NCI-H510A treated with DMSO at 0.1 percent for 48 hours (cell line): ENCODE results near the gene ARHGEF25.
"Not testable (repeated sequence)": the region's sequence is repeated elsewhere in the genome, so short reads cannot be mapped to it uniquely, and the experiment has no call there.

ENCODE experiments used
- DNase-seq: peaks from one replicate; lab custom pipeline; 2025; lab: John Stamatoyannopoulos, UW

The ARHGEF25 gene

DNA sequence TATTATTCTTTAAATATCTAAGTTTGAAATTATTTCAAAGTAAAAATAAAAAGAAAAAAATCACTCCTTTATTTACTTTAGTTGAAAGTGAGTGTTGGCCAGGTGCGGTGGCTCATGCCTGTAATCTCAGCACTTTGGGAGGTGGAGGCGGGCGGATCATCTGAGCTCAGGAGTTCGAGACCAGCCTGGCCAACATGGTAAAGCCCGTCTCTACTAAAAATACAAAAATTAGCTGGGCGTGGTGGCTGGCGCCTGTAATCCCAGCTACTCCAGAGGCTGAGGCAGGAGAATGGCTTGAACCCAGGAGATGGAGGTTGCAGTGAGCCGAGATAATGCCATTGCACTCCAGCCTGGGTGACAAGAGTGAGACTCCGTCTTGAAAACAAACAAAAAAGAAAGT lies 25.5 kb downstream of the ARHGEF25 start:
- DNase-seq: not testable (repeated sequence)

DNA sequence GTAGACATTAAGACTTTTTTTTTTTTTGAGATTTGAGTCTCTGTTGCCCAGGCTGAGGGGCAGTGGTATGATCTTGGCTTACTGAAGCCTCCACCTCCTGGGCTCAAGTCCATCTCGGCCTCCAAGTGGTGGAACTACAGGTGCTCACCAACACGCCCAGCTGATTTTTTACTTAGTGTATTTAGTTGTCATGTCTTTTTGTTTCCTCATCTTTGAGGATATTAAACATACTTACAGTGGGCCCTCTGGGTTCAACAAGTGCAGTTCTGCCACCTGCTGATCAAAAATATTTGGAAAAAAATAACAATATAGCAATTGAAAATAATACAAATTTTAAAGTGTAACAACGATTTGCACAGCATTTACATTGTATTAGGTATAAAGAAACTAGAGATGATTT lies 26.1 kb downstream of the ARHGEF25 start:
- DNase-seq: no peak

DNA sequence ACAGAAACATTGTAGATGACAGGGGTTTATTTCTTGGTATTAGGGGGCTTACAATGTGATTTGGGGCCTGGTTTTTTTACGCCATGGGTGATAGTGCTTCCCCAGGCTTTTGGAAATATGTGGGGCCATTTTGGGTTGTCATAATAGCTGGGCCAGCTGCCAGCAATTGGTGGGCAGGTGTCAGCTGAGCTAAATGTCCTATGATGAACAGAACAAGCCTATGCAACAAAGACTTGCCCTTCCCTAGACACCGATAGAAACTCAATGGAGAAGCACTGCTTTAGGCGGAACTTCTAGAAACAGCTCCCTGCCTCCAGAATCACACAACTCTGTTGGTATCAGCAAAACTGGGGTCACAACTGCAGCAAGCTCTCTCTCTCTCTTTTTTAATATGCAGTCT lies 26.9 kb downstream of the ARHGEF25 start:
- DNase-seq: no peak

DNA sequence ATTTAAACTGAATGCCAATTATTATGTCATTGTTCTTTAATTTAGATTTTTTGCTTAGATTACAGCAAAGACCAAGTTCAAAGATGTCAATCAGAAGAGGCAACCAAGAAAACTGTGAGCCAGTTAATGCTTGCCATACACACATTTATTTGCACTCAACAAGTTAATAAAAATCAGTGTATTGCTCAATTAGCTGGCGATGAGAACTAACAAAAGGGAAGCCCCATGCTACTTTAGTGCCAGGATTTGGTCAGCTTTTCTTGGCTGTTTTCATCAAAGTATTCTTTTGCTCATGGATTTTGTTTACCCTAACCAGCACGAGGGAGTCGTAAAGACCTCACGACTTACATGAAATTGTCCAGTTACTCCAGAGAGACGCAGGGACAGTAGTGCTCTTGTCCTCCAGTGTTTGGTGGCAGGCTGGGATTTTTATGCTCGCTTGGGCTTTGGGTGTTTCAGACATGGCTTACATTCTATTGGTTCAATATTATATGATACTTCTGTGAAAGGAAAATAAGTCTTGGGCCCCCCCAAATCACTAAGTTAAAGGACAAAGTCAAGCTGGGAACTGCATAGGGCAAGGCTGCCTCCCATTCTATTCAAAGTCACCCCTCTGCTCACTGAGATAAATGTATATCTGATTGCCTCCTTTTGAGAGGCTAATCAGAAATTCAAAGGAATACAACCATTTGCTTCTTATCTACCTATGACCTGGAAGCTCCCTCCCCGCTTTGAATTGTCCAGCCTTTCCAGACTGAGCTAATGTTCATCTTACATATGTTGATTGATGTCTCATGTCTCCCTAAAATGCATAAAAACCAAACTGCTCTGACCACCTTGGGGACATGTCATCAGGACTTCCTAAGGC lies 29.2 kb downstream of the ARHGEF25 start:
- no peak for DNase-seq

DNA sequence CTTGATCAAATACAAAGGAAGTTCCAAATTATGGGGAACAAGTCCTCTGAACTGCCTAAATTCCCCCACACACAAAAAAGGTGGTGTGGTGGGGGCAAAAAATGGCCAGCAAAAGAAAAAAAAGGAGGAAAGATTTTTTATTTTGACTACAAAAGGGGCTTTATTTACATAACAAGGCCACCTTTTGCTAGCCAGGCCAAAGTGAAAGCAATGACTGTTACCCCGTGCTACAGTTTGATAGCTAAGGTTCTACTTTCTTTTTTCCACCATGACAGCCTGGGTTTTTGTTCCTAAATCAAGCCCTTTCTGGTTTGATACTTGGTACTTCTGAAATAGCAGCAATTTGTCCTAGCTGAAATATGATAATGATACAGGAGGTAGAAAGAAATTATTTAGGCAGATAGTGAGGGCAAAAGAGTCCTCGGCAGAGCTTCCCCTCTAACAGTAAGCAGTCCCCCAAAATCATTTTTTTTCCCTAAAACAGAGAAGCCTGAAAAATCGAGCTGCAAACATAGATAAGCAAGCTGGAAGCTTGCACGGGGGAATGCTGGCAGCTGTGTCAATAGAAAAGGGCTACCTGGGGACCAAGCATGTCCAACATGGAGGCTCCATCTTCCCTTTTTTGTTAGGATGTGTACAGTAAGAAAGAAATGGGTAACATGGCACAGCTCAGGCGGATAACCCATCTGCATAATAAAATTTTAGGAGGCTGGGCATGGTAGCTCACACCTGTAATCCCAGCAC lies 30.6 kb downstream of the ARHGEF25 start:
- no peak for DNase-seq

DNA sequence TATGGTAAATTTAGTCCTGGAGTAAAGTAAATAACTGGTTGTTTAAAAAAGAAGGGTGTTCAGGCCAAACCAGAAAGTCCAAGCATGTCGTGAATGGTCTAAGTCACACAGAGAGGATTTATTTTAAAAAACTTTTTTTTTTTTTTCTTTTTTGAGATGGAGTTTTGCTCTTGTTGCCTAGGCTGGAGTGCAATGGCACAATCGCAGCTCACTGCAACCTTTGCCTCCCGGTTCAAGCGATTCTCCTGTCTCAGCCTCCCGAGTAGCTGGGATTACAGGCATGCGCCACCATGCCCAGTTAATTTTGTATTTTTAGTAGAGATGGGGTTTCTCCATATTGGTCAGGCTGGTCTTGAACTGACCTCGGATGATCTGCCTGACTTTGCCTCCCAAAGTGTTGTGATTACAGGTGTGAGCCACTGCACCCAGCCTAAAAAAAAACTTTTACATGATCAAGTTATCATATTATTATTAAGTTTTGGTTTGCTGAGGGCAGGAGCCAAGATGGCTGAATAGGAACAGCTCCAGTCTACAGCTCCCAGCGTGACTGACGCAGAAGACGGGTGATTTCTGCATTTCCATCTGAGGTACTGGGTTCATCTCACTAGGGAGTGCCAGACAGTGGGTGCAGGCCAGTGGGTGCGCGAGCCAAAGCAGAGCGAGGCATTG lies 34.9 kb downstream of the ARHGEF25 start:
- not testable (repeated sequence) for DNase-seq

DNA sequence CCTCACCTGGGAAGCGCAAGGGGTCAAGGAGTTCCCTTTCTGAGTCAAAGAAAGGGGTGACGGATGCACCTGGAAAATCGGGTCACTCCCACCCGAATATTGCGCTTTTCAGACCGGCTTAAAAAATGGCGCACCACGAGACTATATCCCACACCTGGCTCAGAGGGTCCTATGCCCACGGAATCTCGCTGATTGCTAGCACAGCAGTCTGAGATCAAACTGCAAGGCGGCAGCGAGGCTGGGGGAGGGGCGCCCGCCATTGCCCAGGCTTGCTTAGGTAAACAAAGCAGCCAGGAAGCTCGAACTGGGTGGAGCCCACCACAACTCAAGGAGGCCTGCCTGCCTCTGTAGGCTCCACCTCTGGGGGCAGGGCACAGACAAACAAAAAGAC lies 35.4 kb downstream of the ARHGEF25 start:
- DNase-seq: not testable (repeated sequence)

DNA sequence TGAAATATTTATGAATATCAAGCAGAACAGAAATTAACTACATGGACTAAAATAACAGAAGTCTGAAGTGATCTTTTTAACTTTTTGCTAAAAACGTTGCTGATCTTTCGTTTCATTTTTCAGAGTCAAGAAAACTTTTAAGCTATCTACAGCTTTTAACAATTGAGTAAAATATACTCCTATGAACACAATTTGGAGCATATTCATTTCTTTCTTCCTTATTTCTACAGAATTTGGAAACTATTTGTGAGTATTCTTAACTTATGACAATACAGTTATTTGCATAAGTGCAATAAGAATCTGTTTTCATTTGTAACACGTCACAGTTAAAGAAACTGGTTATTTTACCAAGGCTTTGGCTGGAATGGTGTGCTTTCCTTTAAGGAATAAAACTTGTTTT lies 42.8 kb downstream of the ARHGEF25 start:
- no peak for DNase-seq

DNA sequence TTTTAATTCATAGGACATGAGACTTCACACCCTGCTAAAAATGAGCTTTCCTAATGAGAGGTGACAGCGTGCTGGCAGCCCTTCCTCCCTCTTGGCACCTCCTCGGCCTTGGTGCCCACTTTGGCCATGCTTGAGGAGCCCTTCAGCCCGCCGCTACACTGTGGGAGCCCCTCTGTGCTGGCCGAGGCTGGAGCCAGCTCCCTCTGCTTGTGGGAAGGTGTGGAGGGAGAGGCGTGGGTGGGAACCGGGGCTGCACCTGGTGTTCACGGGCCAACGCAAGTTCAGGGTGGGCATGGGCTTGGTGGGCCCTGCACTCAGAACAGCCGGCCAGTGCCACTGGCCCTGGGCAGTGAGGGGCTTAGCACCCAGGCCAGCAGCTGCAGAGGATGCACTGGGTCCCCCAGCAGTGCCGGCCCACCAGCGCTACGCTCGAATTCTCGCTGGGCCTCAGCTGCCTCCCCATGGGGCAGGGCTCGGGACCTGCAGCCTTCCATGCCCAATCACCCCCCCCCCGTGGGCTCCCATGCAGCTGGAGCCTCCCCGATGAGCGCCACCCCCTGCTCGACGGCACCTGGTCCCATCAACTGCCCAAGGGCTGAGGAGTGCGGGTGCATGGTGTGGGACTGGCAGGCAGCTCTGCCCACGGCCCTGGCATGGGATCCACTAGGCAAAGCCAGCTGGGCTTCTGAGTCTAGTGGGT lies 44.5 kb downstream of the ARHGEF25 start:
- no peak for DNase-seq

DNA sequence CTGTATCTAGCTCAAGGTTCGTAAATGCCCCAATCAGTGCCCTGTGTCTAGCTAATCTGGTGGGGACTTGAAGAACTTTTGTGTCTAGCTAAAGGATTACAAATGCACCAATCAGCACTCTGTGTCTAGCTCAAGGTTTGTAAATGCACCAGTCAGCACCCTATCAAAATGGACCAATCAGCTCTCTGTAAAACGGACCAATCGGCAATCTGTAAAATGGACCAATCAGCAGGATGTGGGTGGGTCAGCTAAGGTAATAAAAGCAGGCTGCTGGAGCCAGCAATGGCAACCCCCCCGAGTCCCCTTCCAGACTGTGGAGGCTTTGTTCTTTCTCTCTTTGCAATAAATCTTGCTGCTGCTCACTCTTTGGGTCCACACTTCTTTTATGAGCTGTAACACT lies 45.2 kb downstream of the ARHGEF25 start:
- not testable (repeated sequence) for DNase-seq

DNA sequence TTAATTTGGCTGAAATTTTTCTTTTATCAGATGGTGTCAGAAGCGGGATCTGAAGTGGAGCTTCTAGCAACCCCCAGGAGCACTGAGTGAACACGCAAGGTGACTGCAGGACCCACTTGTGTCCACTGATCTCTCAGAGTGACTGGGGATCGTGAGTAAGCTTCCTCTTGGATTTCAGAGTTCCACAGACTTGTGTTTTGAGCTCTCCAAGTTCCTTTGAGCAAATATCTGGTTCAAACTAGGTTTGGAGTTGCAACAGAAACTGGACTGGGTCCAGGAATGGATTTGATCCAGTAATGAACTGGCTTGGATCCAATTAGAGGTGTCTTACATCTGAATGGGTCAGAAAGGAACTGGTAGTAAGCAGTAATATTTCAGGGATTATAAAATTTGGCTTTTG lies 46.5 kb downstream of the ARHGEF25 start:
- no peak for DNase-seq

DNA sequence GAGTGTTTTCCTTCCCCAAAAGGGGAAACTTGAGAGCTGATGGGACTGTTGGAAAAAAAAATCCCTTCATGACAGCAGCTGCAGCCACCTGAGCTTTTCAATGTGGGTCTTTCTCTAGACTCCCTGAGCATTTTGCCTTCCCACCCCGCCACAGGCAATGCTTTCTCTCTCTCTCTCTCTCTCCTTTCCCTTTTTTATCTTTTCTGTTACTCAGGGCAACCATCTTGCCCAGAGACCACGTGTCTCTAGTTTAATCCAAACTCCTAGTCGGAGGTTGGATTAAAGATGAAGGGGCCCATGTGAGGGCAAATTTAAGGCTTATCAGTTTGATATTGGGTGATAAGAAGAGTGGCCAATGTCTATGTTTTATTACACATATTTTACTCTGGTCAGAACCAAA lies 47.7 kb downstream of the ARHGEF25 start:
- DNase-seq: no peak

DNA sequence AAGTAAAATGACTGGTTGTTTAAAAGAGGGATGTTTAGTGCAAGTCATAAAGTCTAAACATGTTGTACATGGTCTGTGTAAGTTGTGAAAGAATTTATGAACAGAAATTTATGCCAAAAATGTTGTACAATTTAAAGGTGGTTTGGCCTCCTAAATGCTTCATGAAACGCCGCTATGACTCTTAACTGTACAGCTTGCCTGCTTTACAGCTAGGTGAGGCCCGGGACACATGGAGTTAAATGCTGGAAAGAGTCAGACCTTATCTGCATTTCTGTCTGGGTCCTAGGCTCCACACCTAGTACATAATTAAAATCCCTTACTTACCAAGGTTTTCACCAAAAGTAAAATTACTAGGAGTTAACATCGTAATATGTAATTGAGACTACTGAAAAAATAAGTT lies 50.1 kb downstream of the ARHGEF25 start:
- DNase-seq: no peak

DNA sequence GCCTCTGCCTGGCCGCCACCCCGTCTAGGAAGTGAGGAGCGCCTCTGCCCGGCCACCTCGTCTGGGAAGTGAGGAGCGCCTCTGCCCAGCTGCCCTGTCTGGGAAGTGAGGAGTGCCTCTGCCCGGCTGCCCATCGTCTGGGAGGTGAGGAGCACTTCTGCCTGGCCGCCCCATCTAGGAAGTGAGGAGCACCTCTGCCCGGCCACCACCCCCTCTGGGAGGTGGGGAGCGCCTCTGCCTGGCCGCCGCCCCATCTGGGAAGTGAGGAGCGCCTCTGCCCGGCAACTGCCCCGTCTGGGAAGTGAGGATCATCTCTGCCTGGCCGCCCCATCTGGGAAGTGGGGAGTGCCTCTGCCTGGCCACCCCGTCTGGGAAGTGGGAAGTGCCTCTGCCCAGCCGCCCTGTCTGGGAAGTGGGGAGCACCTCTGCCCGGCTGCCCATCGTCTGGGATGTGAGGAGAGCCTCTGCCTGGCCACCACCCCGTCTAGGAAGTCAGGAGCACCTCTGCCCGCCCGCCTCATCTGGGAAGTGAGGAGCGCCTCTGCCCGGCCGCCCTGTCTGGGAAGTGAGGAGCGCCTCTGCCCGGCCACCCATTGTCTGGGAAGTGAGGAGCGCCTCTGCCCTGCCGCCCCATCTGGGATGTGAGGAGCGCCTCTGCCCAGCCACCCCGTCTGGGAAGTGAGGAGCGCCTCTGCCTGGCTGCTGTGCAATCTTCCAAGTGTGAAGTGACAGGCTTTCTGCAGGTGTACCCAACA lies 54.0 kb downstream of the ARHGEF25 start:
- not testable (repeated sequence) for DNase-seq
